ENCODE measurements around the gene CPB2.

DNA sequence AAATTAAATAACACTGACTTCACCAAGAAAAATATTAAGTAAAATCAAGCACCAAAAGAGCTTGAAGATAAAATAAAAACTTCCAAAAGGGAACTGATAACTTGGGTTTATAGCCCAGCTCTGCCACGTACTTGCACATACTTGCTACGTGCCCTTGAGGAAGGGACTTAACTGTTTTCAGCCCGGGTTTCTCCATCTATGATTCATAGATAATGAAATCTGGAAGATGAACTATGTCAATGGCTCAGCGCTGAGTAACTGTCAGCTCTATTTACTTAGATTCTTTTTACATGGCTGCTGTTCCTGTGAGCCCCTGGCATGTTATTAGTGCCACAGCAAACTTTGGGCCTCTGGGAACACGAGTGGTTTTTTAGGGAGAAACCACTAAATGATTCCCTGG is 42.6 kb downstream of the CPB2 start:
- TF ChIP-seq, protein P1, sequence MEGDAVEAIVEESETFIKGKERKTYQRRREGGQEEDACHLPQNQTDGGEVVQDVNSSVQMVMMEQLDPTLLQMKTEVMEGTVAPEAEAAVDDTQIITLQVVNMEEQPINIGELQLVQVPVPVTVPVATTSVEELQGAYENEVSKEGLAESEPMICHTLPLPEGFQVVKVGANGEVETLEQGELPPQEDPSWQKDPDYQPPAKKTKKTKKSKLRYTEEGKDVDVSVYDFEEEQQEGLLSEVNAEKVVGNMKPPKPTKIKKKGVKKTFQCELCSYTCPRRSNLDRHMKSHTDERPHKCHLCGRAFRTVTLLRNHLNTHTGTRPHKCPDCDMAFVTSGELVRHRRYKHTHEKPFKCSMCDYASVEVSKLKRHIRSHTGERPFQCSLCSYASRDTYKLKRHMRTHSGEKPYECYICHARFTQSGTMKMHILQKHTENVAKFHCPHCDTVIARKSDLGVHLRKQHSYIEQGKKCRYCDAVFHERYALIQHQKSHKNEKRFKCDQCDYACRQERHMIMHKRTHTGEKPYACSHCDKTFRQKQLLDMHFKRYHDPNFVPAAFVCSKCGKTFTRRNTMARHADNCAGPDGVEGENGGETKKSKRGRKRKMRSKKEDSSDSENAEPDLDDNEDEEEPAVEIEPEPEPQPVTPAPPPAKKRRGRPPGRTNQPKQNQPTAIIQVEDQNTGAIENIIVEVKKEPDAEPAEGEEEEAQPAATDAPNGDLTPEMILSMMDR (IDR thresholded peaks at IDR 0.05), result no peak
- no peak for TF ChIP-seq POLR2A (IDR thresholded peaks at IDR 0.05)

All from prostate gland (tissue), 2 donors.